GM12878 (cell line): ENCODE measurements around the gene H6PD. TPM values are rescaled to one million over a fixed set of nuclear protein-coding genes. Genes with fewer than 3 reads are reported as not detected.

Experiments
- ATAC-seq: fragments of 200-7000 bp; cut with Tn5 transposase; 3 replicates; pipeline ENCODE4 v1.9.1; 2020; ENCODE audit warnings: mild to moderate bottlenecking, moderate library complexity
- BruUV-seq: library from RNA; stranded (reverse); fragments of 400-500 nt; replicated peaks from 2 replicates; lab custom pipeline; 2021; lab: Mats Ljungman, UMichigan
- CTCF ChIA-PET: fragments of 300-600 bp; sonication (Branson Sonifier 250); formaldehyde crosslinking; extraction: SDS; loops from one replicate; lab custom pipeline; 2021; ENCODE audit warnings: inconsistent platforms; lab: Yijun Ruan, JAX
- POLR2A ChIA-PET: fragments of 350-600 bp; formaldehyde crosslinking; extraction: SDS; loops from one replicate; lab custom pipeline; 2021; ENCODE audit warnings: inconsistent platforms; lab: Charles Lee
- RAD21 ChIA-PET: fragments of 300-600 bp; sonication (Branson Sonifier 250); formaldehyde crosslinking; loops from one replicate; lab custom pipeline; 2023; ENCODE audit warnings: antibody characterized with exemption; ENCODE audit not compliant: unreplicated experiment; lab: Charles Lee
- SMC1A ChIA-PET: fragments of 300-600 bp; sonication (Branson Sonifier 250); formaldehyde crosslinking; loops from one replicate; lab custom pipeline; 2023; ENCODE audit not compliant: unreplicated experiment, uncharacterized antibody; lab: Charles Lee
- DNase-seq: peaks from one replicate; pipeline ENCODE4 v3.0.0-alpha.2; 2011; ENCODE audit warnings: low read depth, low spot score
- FAIRE-seq: peaks from 3 replicates; lab custom pipeline; 2011; peaks lifted over from hg19 to GRCh38; lab: Jason Lieb, UNC
- H2AFZ ChIP-seq: 2 replicates; pipeline ENCODE4 v1.6.0; 2011; ENCODE audit warnings: low read depth, low read length, control low read depth; ENCODE audit not compliant: control insufficient read depth
- H3K27ac ChIP-seq: 2 replicates; pipeline ENCODE4 v1.5.1; 2011; ENCODE audit warnings: control low read depth; ENCODE audit not compliant: control insufficient read depth, insufficient read depth
- H3K27me3 ChIP-seq, 2 experiments: replicated peaks in 1 of 2; 2 replicates each; pipeline versions ENCODE4 v1.6.0 to v1.6.1; 2011; ENCODE audit warnings: low read length in 1 of 2; ENCODE audit not compliant: control insufficient read depth in 2 of 2, insufficient read depth in 2 of 2
- H3K36me3 ChIP-seq, 2 experiments: 2 replicates each; pipeline ENCODE4 v1.5.1; 2011; ENCODE audit warnings: low read length in 1 of 2; ENCODE audit not compliant: control insufficient read depth in 2 of 2, insufficient read depth in 2 of 2
- H3K4me1 ChIP-seq: 2 replicates; pipeline ENCODE4 v1.6.1; 2011; ENCODE audit warnings: mild to moderate bottlenecking, low read length, moderate library complexity, mixed read lengths; ENCODE audit not compliant: control insufficient read depth, insufficient read depth
- H3K4me2 ChIP-seq: 2 replicates; pipeline ENCODE4 v1.6.0; 2011; ENCODE audit warnings: control low read depth; ENCODE audit not compliant: control insufficient read depth, insufficient read depth
- H3K4me3 ChIP-seq: fragments of 200-600 bp; sonication (generic); 2 replicates; pipeline ENCODE4 v1.5.1; 2016
- H3K79me2 ChIP-seq: 2 replicates; pipeline ENCODE4 v1.6.0; 2011; ENCODE audit warnings: low read length; ENCODE audit not compliant: control insufficient read depth, insufficient read depth
- H3K9ac ChIP-seq: 2 replicates; pipeline ENCODE4 v1.8.0; 2011; ENCODE audit warnings: low read length, control low read depth, mixed read lengths; ENCODE audit not compliant: control insufficient read depth, insufficient read depth
- H3K9me3 ChIP-seq: replicated peaks from 3 replicates; pipeline ENCODE4 v1.5.1; 2011; ENCODE audit warnings: mild to moderate bottlenecking, low read length; ENCODE audit not compliant: control insufficient read depth, insufficient read depth
- H4K20me1 ChIP-seq: 2 replicates; pipeline ENCODE4 v1.6.0; 2011; ENCODE audit not compliant: control insufficient read depth, insufficient read depth
- BCLAF1 ChIP-seq: fragments of 450-650 bp; IDR thresholded peaks from 2 replicates; pipeline ENCODE4 v1.6.1; 2017; ENCODE audit warnings: antibody characterized with exemption, mild to moderate bottlenecking, moderate library complexity
- CBFB ChIP-seq: IDR thresholded peaks from 2 replicates; pipeline ENCODE4 v1.6.1; 2016; ENCODE audit warnings: antibody characterized with exemption, low read depth
- RAD21 ChIP-seq: IDR thresholded peaks from 2 replicates; pipeline ENCODE4 v1.6.1; 2011; ENCODE audit warnings: mild to moderate bottlenecking, low read depth, low read length, moderate library complexity; ENCODE audit not compliant: insufficient read depth
- RELB ChIP-seq: fragments of 450-650 bp; IDR thresholded peaks from 2 replicates; pipeline ENCODE4 v1.6.1; 2017; ENCODE audit warnings: low read depth, mild to moderate bottlenecking, moderate library complexity
- ZZZ3 ChIP-seq: IDR thresholded peaks from 2 replicates; pipeline ENCODE4 v1.6.1; 2011; ENCODE audit warnings: low read depth; ENCODE audit not compliant: control insufficient read depth, insufficient read length
- WGBS: methylation state at CpG from one replicate; pipeline ENCODE4 v1.1.6; 2016; ENCODE audit warnings: low lambda C conversion rate; ENCODE audit not compliant: insufficient replicate concordance, insufficient coverage; ENCODE audit errors: missing lambda C conversion rate; 5-methylcytosine and 5-hydroxymethylcytosine counted together
- in situ Hi-C: fragments of 300-500 bp; cut with MboI; formaldehyde crosslinking; loops from 9 replicates; pipeline ENCODE4 v1.14.3; 2018; ENCODE audit warnings: mixed read lengths
- intact Hi-C: fragments of 100-400 bp; cut with micrococcal nuclease; formaldehyde crosslinking; loops from one replicate; pipeline ENCODE4 v1.14.2; 2022; ENCODE audit not compliant: unreplicated experiment
- polyA plus RNA-seq, 11 experiments: library from polyadenylated mRNA; depleted of rRNA in 4 of 11; unstranded in 6 of 11; stranded (reverse) in 5 of 11; fragments of >200 nt; fragmentation: Nextera tagmentation in 4 of 11; fragmentation: Illumina TruSeq in 1 of 11; extraction: Ambion mirVana in 4 of 11; extraction: Trizol in 1 of 11; gene quantifications; 1 replicate in 1 of 11; 2 replicates in 10 of 11; pipeline versions ENCODE4 v1.2.1 to v1.2.3, GENCODE V29; 2011 to 2016; ENCODE audit warnings: inconsistent platforms in 2 of 11, missing spikeins in 2 of 11, low read depth in 1 of 11
- total RNA-seq, 4 experiments: library from RNA; depleted of rRNA in 3 of 4; stranded (reverse); fragments of >200 nt in 3 of 4; fragmentation: Illumina TruSeq in 1 of 4; extraction: Trizol in 1 of 4; gene quantifications; 2 replicates each; pipeline versions ENCODE4 v1.2.1 to v1.2.3, GENCODE V29; 2013 to 2021
- TF ChIP-seq, protein P1 (sequence below): fragments of 450-650 bp; formaldehyde crosslinking; IDR thresholded peaks from 2 replicates; pipeline ENCODE4 v1.4.0; 2022; ENCODE audit warnings: mild to moderate bottlenecking, moderate library complexity

H6PD gene
- total and polyA plus RNA-seq, 10 of the 15 experiments (the other 5 are each of a cell fraction or from before 2014, with no cell fraction given): 1.2 to 20.7 (median 7.7) TPM

- Histone ChIP-seq H3K9ac (no peak overlapping the region), H3K27me3 (no peaks in the 10 kb centered on the region; a peak in 1 of 4 replicates), H3K4me3 (no peak overlapping the region), H3K4me2 (no peak overlapping the region), H3K9me3 (no peaks in the 10 kb centered on the region), H3K79me2 (no peaks in the 10 kb centered on the region), H4K20me1 (no peaks in the 10 kb centered on the region), H3K4me1 (no peaks in the 10 kb centered on the region), H3K27ac (no peak overlapping the region), H2AFZ (no peak overlapping the region), H3K36me3 (no peaks in the 10 kb centered on the region)
- RAD21 ChIA-PET: interaction anchor here (0.8 kb wide), 1 partner anchor 41 kb away, joined by 3 read pairs; no protein-coding TSS in a partner anchor
- in situ Hi-C loops (no loop called here), intact Hi-C loops (no loop called here)
- BruUV-seq: no TSS peak
- CTCF ChIA-PET: no interaction called here
- WGBS: 60% methylated on average over 9 of the region's 9 CpGs
- DNase-seq (no peak), FAIRE-seq (no peak), ATAC-seq (no peak)
- POLR2A ChIA-PET: no interaction called here
- SMC1A ChIA-PET: no interaction called here
- TF ChIP-seq RAD21 (no peak), RELB (no peak), BCLAF1 (no peak), ZZZ3 (no peak), CBFB (no peak)
- TF ChIP-seq, protein P1, sequence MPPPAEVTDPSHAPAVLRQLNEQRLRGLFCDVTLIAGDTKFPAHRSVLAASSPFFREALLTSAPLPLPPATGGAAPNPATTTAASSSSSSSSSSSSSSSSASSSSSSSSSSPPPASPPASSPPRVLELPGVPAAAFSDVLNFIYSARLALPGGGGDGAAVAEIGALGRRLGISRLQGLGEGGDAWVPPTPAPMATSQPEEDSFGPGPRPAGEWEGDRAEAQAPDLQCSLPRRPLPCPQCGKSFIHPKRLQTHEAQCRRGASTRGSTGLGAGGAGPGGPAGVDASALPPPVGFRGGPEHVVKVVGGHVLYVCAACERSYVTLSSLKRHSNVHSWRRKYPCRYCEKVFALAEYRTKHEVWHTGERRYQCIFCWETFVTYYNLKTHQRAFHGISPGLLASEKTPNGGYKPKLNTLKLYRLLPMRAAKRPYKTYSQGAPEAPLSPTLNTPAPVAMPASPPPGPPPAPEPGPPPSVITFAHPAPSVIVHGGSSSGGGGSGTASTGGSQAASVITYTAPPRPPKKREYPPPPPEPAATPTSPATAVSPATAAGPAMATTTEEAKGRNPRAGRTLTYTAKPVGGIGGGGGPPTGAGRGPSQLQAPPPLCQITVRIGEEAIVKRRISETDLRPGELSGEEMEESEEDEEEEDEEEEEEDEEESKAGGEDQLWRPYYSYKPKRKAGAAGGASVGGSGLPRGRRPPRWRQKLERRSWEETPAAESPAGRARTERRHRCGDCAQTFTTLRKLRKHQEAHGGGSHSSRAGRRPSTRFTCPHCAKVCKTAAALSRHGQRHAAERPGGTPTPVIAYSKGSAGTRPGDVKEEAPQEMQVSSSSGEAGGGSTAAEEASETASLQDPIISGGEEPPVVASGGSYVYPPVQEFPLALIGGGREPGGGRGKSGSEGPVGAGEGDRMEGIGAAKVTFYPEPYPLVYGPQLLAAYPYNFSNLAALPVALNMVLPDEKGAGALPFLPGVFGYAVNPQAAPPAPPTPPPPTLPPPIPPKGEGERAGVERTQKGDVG: no peak
Observed at GRCh38 chr1:9308236-9308785, 73.7 kb downstream of the H6PD start.
